NCI-H1105 treated with DMSO at 0.1 percent for 48 hours (cell line): ENCODE results near the gene GTPBP4.

Source experiments
- DNase-seq: peaks from one replicate; lab custom pipeline; 2025; lab: John Stamatoyannopoulos, UW

GTPBP4 gene

DNA sequence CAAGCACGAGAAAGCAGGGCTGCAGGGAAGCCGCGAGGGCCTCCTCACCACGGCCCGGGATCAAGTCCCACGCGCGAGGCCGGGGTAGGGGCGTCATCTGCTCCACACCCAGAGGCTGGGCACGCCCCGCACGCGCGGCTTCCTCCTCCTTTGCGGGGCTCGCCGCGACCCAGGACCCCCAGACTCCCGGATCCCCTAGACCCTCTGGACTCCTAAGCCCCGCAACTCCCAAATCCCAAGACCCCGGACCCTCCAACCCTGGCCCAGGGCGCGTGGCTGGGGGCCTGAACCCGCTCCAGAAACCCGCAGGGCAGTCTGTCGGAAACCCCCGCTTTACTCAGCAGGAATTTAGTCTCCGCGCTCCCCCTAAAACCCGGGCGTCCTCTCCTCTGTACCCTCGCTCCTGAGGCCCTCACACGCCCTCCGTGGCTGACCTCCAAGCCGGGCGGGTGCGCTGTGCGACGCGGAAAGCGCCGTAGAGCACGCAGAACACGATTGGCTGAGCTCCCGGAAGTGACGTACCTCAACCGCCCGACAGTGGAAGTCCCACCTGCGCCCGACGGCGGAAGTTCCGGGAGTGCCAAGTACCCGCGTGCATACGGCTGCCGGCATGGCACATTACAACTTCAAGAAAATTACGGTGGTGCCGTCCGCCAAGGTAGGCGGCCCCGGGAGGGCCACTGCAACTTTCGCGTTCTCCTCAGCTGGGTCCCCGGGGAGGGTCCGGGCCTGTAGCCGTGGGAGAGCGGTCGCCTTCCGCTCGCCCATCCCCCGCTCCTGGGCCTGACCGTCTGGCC is at the start of gene GTPBP4:
GTPBP4 (plus strand) TSS at position 565 of the 797 bp plus-strand sequence; CDS start at position 611, 46 bp downstream.
- peak; percentile 86 for DNase-seq

DNA sequence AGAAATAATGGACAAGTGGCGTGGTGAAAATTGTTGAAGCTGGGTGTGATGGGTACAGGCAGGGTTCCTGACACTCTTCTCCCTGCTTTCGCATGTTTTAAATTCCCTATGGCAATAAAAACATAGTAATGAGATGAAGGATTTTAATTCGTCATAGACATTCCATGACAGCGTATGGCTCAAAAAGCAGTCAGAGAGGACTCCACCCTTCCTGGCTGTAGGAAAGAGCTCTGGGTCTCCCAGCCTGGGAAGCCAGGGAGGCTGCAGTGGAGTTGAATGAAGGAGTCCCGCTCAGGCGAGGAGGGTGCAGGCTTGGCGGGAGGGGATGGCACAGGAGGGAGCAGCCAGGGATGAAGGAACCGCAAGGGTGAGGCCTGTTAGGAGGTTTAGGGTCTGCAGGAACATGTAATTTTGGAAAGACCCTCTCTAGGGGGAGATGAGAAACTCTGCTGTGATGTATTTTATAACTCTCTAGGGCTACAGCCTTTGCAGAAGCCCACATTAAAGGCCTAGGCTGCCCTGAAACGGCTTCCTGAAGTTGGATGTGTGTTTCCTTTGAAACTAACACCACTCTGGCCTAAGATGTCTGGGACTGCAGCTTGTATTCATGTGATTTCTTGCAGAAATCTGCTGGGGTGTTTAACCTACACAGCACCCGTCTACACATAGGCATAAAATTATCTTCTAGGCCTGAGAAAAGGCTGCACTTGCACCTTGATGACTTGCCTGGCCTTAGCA is 49.1 kb upstream of the GTPBP4 start:
- DNase-seq = no peak

DNA sequence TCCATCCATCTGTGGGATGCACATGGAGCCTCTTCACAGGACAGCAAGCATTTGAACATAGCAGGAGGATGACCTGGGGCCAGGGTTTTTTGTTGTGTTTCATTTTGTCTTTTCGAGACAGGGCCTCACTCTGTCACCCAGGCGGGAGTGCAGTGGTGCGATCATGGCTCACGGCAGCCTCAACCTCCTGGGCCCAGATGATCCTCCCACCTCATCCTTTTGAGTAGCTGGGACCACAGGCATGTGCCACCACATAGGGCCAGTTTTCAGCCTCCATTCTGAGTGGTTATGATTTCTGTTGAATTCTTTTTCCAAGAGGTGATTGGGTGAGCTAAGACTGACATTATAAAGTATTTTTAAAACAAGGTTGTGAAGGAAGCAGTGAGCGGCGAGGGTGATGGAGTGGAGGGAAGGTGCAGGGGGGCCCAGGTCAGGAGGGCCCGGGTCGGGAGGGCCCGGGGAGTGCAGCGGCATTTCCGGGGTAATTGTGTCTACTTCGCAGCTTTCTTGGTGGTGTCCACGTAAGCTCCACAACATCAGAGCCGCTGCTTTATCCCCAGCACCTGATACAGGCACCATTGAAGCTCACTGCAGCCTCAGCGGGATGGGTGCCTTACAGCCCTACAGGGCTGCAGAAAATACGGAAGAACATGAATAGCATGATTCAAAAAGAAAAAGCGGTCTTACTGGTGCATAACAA is 44.8 kb upstream of the GTPBP4 start:
- no peak for DNase-seq

DNA sequence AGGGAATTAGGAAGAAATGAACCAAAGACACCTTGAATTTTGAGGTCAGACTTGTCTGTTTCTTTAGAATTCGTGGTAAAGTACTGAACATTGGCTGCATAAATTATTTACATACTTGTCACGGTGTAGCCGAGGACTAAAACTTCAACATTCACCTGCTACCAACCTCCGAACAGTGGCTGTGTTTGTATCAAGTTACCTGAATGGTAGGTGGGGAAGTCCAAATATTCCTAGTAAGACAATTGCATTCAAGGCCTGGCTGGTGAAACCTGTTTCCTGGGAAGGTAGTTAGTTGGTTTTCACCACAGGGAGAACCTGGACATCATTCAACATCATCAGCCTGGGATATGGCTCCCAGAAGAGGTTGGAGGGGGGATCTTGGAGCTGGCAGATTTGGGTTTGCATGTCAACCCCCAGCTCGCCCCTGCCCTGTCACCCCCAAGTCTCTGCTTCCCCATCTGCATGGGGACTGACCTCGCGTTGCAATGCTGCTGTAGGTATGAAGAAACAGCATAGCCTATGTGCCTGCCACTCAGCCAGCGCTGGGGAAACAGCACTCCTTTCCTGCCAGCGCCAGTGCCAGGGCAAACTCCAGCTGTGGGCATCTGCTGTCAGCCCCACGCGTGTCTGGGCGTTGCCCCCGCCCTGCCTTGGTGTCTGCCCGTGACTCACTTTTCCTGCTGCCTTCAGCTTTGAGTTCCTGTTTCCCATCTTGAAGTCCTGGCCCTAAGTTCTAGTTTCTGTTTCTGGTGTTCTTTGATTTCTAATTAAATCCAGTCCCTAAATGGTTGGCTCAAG is 44.0 kb upstream of the GTPBP4 start:
- DNase-seq = no peak

DNA sequence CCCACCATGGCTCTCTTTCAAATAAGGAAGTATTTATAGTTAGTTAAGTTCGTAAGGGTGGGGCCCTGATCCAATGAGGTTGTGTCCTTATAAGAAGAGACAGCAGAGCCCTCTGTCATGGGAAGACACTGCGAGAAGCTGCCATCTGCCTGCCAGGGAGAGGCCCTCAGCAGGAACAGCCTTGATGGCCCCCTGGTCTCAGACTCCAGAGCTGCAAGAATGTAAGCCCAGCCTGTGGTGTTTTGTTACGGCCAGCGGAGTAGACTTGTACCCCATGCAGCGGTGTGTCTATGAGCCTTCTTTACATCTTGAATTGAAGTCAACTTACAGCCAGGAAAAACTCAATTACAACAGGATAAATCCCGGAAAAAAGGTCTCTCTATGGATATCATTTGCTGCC is 42.5 kb upstream of the GTPBP4 start:
- DNase-seq = no peak

DNA sequence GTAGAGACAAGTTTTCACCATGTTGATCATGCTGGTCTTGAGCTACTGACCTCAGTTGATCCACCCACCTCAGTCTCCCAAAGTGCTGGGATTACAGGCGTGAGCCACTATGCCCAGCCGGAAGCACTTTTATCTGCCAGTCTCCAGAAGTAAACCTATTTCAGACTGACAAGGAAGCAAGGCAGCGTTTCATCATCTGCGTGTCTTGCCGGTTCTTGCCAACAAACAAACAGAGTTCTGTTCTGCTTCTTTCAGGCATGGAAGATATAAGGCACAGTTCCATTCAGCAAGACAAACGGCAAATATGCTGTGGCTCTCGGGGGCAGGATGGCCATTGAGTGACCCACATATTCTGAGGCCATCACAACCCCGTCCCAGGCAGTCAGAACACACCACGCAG is 41.2 kb upstream of the GTPBP4 start:
- no peak for DNase-seq

DNA sequence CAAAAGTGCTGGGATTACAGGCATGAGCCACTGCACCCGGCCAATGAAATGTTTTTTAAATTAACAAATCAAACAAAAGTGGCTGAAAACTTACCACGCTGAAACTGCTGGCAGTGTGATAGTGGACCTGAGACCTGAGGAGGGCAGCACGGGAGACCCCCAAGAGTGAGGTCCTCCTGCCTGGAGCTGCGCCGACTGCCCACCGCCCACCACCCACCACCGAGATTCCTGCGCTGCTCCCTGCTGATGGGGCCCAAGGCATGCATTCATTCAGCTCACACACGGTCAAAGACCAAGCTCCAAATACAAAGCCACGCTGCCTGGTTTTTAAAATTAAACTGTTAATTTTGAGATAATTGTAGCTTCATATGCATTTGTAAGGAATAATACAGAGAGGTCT is 40.4 kb upstream of the GTPBP4 start:
- DNase-seq = no peak

DNA sequence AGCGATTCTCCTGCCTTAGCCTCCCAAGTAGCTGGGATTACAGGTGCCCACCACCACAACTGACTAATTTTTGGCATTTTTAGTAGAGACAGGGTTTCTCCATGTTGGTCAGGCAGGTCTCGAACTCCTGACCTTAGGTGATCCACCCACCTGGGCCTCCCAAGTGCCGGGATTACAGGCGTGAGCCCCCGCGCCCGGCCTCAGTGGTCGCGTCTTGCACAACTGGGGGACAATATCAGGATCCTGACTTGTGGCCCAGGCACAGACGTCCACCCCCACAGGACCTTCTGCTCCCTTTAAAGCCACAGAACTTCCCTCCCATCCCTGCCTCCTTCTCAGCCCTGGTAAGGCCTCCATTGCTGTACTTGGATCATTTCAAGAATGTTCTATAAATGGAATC is 39.9 kb upstream of the GTPBP4 start:
- DNase-seq = no peak

DNA sequence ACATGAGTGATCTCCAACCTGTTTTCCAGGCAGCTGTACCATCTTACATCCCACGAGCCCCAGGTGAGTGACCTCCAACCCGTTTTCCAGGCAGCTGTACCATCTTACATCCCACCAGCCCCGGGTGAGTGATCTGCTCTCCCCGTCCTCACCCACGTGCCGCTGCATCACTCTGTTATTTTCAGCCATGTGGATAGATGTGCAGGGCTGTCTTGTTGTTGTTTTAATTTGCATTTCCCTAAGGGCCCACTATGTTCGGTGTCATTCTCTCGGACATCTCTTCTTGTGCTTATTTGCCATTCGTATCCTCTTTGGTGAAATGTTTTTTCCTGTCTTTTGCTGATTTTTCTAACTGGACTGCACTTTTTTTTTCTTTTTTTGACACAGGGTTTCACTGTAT is 38.8 kb upstream of the GTPBP4 start:
- DNase-seq = no peak

DNA sequence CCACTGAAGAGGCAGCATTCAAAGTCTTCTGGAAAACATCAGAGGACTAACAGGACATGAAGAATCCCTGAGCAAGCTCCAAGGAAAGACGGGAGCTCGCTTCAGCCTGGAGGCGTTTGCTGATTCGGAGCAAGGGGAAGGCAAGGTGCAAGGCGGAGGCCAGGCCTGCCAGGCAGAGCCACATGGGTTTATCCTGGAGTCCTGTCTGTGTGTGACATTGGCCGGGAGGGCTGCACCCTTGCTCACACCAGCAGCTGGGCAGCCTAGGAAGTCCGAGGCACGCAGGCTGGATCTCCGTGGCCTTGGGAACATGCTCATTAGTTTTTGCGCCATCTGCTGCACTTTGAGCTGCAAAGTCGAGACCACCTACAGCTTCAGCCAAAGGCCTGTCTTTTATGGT is 34.4 kb upstream of the GTPBP4 start:
- DNase-seq = no peak

DNA sequence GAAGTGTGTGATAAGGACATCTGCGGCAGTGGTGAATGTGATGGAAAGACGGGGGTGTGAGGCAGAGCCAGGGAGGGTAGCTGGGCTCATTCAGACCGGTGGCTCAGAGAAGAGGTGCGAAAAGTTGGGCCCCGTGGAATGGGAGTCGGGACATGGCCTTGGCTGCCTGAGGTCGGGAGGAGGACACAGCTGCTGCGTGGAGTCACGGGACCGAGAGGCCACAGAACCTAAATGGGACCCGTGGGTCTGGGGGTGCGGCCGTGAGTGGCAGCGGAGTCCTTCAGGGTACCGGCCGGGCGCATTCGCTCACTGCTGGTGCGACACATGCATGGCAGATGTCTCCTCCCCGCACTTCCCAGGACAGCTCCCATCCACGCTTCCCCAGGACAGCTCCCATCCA is 33.8 kb upstream of the GTPBP4 start:
- no peak for DNase-seq

DNA sequence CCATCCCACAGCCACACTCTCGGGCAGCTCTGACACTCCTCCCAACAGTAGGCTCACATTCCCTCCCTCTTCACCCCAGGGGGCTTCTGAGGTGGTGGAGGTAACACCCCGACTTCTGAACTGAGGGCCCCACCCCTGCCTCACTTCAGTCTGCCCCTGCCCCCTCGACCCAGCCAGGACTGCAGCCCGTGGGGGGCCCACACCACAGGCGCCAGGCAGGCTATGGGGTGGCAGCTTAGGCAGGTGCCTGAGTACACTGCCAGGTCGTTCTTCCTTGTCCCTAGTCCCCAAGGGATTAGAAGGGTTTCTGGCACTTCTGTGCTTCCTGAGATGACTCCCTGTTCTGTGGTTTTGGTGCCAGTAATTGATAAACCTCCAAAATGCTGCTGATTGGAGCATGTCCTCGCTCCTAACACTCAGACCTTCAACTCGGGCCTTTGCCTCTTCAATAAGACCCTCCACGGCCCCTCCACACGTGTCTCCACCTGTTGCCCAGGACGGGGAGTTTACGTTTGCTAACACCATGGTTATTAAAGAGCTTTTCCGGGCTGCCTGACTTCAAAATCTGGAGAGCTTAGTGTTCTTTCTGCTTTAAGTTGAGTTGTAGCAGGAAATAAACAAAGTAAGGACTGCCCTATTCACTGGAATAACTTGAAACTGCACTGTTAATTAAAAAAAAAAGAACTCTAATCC is 33.0 kb upstream of the GTPBP4 start:
- DNase-seq = no peak

DNA sequence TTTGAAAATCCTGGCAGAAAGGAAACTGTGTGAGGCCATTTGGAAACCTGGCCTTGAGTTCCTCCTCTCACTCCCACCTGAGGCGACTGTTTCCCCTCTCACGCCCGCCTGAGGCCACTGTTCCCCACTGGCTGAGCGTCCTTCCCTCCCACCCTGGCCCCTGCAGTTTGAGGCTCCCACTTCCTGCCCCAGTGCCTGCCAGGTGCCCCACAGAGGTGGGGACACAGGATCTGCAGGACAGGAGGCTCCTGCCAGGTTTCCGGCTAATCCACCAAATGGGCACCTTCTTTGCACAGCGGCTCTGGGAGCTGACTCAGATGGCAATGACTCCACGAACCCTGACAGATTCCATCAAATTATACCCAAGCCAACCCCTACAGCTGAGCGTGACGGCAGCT is 32.4 kb upstream of the GTPBP4 start:
- no peak for DNase-seq

DNA sequence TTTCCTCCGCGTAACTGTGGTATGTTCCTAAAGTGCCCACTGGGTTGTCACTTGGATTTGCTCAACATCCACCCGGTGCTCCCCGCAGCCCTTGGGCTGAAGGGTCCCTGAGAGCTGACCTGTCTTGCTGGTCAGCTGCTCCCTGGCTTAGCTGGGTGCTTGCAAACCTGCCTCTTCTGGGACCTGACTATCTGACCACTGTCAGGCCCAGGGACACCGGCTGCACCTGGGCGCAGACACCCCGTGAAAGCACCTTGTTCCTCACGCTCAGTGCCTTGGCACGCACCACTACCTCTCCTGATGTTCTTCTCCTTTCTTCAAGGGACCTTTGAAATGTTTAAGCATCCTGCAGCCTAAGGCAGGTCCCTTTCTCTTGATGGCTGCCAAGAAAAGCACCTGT is 30.1 kb upstream of the GTPBP4 start:
- no peak for DNase-seq

DNA sequence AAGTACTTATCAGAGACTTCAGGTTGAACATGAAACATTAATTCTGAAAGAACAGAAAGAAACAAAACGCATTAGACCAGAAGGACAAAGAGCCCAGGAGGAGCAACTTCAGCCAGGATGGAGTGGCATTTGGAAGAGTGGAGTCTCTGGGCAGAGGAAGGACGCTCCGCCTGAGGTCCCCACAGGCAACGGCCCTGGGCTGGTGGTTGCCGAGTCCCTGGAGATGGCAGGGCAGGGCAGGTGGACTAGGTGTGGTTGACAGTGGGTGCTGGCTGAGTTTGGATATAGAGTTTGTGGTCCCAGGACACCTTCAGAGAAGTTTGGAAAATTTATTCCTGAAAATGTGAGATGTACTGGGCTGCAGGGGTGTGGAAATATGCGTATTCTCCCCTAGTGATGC is 29.4 kb upstream of the GTPBP4 start:
- DNase-seq = no peak

DNA sequence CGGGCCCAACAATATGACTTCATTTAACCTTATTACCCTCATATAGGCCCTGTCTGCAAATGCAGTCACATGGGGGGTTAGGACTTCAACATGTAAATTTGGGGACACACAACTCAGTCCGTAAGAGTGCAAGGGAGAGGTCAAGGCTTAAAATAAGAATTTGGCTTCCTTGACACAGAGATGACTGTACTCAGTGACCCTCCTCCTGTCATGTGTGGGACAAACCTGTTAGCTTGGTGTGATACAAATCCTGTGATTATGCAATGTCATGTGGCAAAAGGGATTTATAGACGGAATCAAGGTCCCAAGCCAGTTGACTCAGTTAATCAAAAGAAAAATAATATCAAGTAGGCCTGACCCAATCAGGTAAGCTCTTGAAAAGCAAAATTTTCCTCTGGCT is 25.9 kb upstream of the GTPBP4 start:
- no peak for DNase-seq

DNA sequence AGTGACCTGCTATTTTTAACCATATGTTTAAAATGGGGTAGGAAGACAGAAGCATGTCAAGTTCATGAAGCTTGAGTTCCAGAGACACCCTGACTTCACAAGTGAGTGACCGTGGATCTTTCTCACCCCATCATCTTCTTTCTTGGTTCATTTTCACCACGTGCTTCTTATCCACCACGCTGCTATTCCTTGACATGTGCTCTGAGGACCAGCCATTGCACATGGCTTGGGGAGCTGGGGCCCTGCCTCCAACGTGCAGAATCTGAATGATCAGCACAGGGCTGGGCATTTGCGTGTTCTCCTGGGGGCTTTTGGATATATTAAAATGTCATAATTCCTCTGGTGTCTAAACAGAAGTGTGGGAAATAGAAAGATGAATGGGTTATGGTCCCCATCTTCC is 25.0 kb upstream of the GTPBP4 start:
- DNase-seq = no peak

DNA sequence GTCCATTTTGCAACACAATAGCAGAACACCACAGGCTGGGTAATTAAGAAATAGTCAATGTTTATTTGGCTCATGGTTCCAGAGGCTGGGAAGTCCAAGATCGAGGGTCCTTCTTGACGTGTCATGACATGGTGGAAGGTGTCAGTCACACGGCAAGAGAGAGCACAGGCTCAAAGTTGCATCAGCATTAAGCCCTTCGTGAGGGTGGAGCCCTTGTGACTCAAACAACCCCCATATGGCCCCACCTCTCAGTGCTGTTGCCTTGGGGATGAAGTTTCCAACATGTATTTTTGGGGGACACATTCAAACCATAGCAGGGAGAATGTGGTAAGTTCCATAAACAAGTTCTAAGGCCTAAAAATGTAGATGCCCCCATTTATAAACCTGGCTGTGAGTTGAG is 24.6 kb upstream of the GTPBP4 start:
- DNase-seq = no peak

DNA sequence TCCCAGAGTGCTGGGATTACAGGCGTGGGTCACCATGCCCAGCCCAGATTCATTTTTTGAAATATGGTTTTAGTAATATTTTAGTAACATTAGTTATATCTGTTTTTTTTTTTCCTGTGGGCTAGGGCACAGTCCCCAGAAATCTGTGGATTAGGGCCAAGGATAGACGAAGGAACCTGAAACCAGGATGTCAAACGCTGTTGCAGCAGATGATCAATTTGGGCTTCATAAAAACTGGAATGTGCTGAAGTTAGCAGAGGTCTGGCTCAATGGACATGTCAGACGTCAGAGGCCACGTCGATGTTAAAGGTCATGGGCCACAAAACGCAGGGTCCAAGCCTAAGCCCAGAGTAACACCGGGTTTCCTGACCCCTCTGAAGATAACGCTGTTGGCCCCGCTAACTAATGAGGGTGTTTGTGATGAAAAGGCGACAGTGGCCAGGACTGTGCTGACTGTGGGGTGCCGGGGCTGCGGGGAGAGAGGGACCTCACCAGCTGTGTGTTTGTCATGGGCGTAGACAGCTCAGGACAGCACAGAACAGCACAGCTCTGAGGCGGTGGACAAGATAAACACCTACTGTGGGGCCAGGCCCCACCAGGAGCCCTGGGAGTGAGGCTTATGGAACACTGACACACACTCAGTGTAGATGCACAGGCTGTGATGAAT is 23.8 kb upstream of the GTPBP4 start:
- no peak for DNase-seq

DNA sequence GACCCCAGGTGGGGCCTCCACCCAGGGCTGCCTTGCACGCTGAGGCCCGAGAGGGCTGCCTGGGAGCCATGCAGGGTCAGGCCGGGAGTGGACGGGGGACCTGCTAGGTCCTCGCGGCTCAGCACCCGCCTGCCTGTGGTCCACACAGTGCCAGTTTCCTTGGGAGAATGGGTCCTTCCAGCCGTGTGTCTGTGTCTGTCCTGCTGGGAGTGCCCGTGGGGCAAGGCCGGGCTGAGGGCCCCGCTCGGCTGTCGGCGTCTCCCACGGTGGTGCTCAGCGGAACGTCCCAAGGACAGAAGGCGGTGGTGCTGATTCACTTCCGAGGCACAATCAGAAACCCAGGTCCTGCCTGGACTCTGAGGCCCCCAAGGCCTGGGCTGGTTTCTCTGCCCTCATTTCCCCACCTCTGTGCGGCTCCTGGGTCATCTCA is 23.2 kb upstream of the GTPBP4 start:
- no peak for DNase-seq
